Peyer's patch (tissue), 4 donors: Measurements from ENCODE around the gene MBNL3.
A peak's percentile ranks its signal among the peaks of the same experiment; 100 is the strongest.

ENCODE experiments used
- POLR2A ChIP-seq, 2 donors: fragments of 450-650 bp; IDR thresholded peaks; one replicate each; pipeline ENCODE4 v1.5.1; 2017; ENCODE audit warnings: antibody characterized with exemption in 2 of 2, mild to moderate bottlenecking in 2 of 2, moderate library complexity in 2 of 2
- TF ChIP-seq, protein P1 (sequence below), 6 experiments: fragments of 450-650 bp in 4 of 6; fragments of 200-600 bp in 2 of 6; sonication (generic) in 1 of 6; IDR thresholded peaks; one replicate each; pipeline ENCODE4 v1.5.1; 2017 to 2019; ENCODE audit warnings: antibody characterized with exemption in 6 of 6, mild to moderate bottlenecking in 3 of 6, moderate library complexity in 1 of 6

DNA sequence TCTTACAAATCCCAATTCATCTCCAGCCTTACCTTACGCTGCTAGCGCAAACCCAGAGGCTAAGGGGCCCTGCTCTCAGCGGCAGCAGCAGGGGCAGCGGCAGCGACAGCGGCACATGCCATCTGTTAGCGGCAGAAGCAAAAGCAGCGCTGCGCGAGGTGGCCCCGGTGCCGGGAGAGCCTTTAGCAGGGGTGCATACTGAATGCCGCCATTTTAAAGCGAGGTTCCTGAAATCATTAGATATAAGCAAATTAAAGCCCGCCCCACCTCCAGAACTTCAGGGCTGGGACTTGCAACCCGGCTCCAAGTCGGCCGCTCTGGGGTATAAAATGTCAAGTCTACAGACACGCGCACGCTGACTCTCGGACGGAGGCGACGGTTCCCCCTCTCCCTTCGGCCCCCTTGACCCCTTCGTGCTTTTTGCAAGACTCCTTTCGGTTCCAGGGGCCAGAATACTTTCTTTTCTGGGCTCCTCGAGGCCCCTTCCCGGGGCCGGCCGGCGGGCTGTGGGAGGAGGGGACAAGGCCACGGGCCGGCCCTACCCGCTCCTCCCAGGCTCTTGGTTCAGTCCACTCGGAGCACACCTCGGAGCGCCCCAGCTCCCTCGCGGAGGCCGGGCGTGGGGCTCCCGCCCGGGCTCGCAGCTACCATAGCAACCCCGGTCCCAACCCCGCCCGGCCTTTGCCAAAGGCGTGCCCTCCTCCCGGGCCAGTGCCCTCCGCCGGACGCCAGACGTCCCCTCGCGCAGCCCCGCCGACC, at the start of gene MBNL3:
- TF ChIP-seq, protein P1, sequence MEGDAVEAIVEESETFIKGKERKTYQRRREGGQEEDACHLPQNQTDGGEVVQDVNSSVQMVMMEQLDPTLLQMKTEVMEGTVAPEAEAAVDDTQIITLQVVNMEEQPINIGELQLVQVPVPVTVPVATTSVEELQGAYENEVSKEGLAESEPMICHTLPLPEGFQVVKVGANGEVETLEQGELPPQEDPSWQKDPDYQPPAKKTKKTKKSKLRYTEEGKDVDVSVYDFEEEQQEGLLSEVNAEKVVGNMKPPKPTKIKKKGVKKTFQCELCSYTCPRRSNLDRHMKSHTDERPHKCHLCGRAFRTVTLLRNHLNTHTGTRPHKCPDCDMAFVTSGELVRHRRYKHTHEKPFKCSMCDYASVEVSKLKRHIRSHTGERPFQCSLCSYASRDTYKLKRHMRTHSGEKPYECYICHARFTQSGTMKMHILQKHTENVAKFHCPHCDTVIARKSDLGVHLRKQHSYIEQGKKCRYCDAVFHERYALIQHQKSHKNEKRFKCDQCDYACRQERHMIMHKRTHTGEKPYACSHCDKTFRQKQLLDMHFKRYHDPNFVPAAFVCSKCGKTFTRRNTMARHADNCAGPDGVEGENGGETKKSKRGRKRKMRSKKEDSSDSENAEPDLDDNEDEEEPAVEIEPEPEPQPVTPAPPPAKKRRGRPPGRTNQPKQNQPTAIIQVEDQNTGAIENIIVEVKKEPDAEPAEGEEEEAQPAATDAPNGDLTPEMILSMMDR (IDR thresholded peaks at IDR 0.05), result no peak
- peak in 1 of 2 donors; percentile 11 for TF ChIP-seq POLR2A (IDR thresholded peaks at IDR 0.05)
